K562 (cell line): Measurements from ENCODE around the gene LMBR1L. TPM values are rescaled to one million over a fixed set of nuclear protein-coding genes. Genes with fewer than 3 reads are reported as not detected.

Source experiments
- CBX1 ChIP-seq: sonication (generic); IDR thresholded peaks from 2 replicates; pipeline ENCODE4 v1.6.1; 2016; ENCODE audit warnings: antibody characterized with exemption, low read depth, mild to moderate bottlenecking
- CCNT2 ChIP-seq: IDR thresholded peaks from 2 replicates; pipeline ENCODE4 v1.6.1; 2011; ENCODE audit warnings: borderline replicate concordance, low read depth, mild to moderate bottlenecking, moderate library complexity, mixed read lengths, low read length; ENCODE audit not compliant: insufficient read length; ENCODE audit errors: extremely low read depth
- DACH1 ChIP-seq: fragments of 450-650 bp; IDR thresholded peaks from 2 replicates; pipeline ENCODE4 v1.6.1; 2018; ENCODE audit not compliant: partially characterized antibody
- JUN ChIP-seq, 2 experiments: sonication (generic) in 1 of 2; formaldehyde crosslinking in 1 of 2; IDR thresholded peaks; 2 replicates each; pipeline versions ENCODE4 v1.6.1 to v1.8.0; 2012 to 2022; ENCODE audit warnings: borderline replicate concordance in 2 of 2, mild to moderate bottlenecking in 2 of 2, improper control_type of control experiment in 1 of 2, low read depth in 1 of 2, low read length in 1 of 2, missing genetic modification reagents in 1 of 2
- PATZ1 ChIP-seq: fragments of 250-450 bp; sonication (Bioruptor Pico); IDR thresholded peaks from 2 replicates; pipeline ENCODE4 v1.5.0; 2020; ENCODE audit warnings: mild to moderate bottlenecking, borderline replicate concordance
- POLR3G ChIP-seq: IDR thresholded peaks from 2 replicates; pipeline ENCODE4 v1.6.1; 2011; ENCODE audit not compliant: insufficient read length, insufficient replicate concordance; ENCODE audit errors: extremely low read depth
- RCOR1 ChIP-seq, 2 experiments: IDR thresholded peaks; 2 replicates each; pipeline ENCODE4 v1.6.1; 2012; ENCODE audit warnings: low read depth in 2 of 2, low read length in 2 of 2, borderline replicate concordance in 1 of 2, improper control_type of control experiment in 1 of 2
- SMAD1 ChIP-seq: fragments of 150-350 bp; IDR thresholded peaks from 2 replicates; pipeline ENCODE4 v1.6.1; 2014; ENCODE audit warnings: low read length, low read depth; ENCODE audit not compliant: partially characterized antibody
- SOX6 ChIP-seq: fragments of 450-650 bp; IDR thresholded peaks from 2 replicates; pipeline ENCODE4 v1.6.1; 2014; ENCODE audit warnings: mild to moderate bottlenecking
- TRIM24 ChIP-seq, 2 experiments: fragments of 450-650 bp; IDR thresholded peaks; 2 replicates each; pipeline ENCODE4 v1.6.1; 2016
- YY1 ChIP-seq, 3 experiments: IDR thresholded peaks; 2 replicates each; pipeline ENCODE4 v1.6.1; 2011; ENCODE audit warnings: low read length in 2 of 3, mild to moderate bottlenecking in 2 of 3, moderate library complexity in 2 of 3, borderline replicate concordance in 1 of 3, control low read depth in 1 of 3, low read depth in 1 of 3; ENCODE audit not compliant: insufficient read depth in 3 of 3, insufficient replicate concordance in 2 of 3, control insufficient read depth in 1 of 3, insufficient read length in 1 of 3; ENCODE audit errors: extremely low read depth in 1 of 3
- ZC3H4 ChIP-seq: sonication (generic); formaldehyde crosslinking; IDR thresholded peaks from 2 replicates; pipeline ENCODE4 v1.9.0; 2021; ENCODE audit warnings: missing genetic modification reagents, borderline replicate concordance
- ZNF217 ChIP-seq: sonication (generic); formaldehyde crosslinking; IDR thresholded peaks from 2 replicates; pipeline ENCODE4 v1.8.0; 2022; ENCODE audit warnings: mild to moderate bottlenecking, missing genetic modification reagents
- ZNF408 ChIP-seq: fragments of 250-450 bp; sonication (Bioruptor Pico); IDR thresholded peaks from 2 replicates; pipeline ENCODE4 v1.4.0; 2020; ENCODE audit warnings: low read depth, mild to moderate bottlenecking, moderate library complexity
- ZNF444 ChIP-seq: fragments of 250-450 bp; sonication (Bioruptor Pico); IDR thresholded peaks from 2 replicates; pipeline ENCODE4 v1.4.0; 2020; ENCODE audit warnings: mild to moderate bottlenecking, moderate library complexity
- ZNF766 ChIP-seq: fragments of 200-800 bp; sonication (Bioruptor generic); conservative IDR thresholded peaks from 2 replicates; pipeline ENCODE4 v1.6.1; 2016; ENCODE audit warnings: missing genetic modification characterization, missing compliant biosample characterization
- ZNF780A ChIP-seq: fragments of 250-450 bp; sonication (Bioruptor Pico); IDR thresholded peaks from 2 replicates; pipeline ENCODE4 v1.5.0; 2021; ENCODE audit warnings: mild to moderate bottlenecking
- ZNF79 ChIP-seq: fragments of 250-450 bp; sonication (Bioruptor Pico); IDR thresholded peaks from 2 replicates; pipeline ENCODE4 v1.4.0; 2020; ENCODE audit warnings: low read depth, mild to moderate bottlenecking, moderate library complexity
- polyA plus RNA-seq, 8 experiments: library from polyadenylated mRNA; depleted of rRNA in 4 of 8; stranded (reverse) in 5 of 8; unstranded in 3 of 8; fragments of >200 nt; fragmentation: Nextera tagmentation in 2 of 8; fragmentation: Illumina TruSeq in 1 of 8; extraction: Ambion mirVana in 2 of 8; extraction: Trizol in 1 of 8; gene quantifications; 2 replicates each; pipeline versions ENCODE4 v1.2.1 to v1.2.3, GENCODE V29; 2011 to 2014; ENCODE audit warnings: inconsistent platforms in 1 of 8, missing spikeins in 1 of 8
- total RNA-seq, 7 experiments: library from RNA; depleted of rRNA in 6 of 7; stranded (reverse); fragments of >200 nt in 6 of 7; fragmentation: Illumina TruSeq in 2 of 7; extraction: Trizol in 2 of 7; gene quantifications; 2 replicates each; pipeline versions ENCODE4 v1.2.1 to v1.2.3, GENCODE V29; 2011 to 2021; ENCODE audit warnings: low replicate concordance in 1 of 7
- TF ChIP-seq, protein P1 (sequence below): sonication (generic); formaldehyde crosslinking; IDR thresholded peaks from 2 replicates; pipeline ENCODE4 v1.8.0; 2023; ENCODE audit warnings: missing genetic modification reagents, mild to moderate bottlenecking, borderline replicate concordance

LMBR1L gene
- total and polyA plus RNA-seq, 9 of the 15 experiments (the other 6 are each of a cell fraction or from before 2014, with no cell fraction given): 2.5 to 57.0 (median 31.1) TPM

DNA sequence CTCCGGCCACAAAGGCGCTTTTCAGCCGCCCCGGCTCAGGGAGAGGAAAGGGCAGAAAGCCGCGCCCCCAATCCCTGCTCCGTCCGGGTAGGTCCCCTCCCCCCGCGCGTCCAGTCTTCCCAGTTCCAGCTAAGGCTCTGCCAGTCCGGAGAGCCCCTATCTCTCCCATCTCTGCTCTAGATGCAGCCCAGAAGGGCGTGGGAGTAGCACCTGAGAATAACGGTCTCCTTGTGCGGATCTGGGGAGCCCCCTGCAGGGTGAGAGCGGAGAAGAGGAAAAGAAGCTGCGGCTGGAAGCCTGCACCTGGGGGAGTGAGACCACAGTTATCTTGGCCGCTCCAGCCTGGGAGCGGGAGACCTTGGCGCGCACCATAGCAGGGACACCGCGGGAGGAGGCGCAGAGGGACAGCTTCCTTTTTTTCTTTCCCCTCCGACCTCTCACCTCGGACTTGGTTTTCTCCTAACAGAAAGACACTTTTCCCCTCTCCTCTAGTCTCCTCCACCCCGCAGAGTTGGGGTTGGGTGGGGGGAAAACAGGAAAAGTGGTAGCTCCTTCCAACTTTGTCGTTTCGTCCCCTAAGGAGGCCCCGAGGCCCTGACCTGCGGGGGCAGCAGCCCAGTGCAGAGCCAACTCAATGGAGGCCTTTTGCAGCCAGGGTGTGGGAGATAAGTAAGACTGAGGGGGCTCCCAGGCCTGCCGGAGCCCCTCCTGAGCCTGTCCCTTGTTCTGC is 18.4 kb downstream of the LMBR1L start (continued):
- TF ChIP-seq, protein P1, sequence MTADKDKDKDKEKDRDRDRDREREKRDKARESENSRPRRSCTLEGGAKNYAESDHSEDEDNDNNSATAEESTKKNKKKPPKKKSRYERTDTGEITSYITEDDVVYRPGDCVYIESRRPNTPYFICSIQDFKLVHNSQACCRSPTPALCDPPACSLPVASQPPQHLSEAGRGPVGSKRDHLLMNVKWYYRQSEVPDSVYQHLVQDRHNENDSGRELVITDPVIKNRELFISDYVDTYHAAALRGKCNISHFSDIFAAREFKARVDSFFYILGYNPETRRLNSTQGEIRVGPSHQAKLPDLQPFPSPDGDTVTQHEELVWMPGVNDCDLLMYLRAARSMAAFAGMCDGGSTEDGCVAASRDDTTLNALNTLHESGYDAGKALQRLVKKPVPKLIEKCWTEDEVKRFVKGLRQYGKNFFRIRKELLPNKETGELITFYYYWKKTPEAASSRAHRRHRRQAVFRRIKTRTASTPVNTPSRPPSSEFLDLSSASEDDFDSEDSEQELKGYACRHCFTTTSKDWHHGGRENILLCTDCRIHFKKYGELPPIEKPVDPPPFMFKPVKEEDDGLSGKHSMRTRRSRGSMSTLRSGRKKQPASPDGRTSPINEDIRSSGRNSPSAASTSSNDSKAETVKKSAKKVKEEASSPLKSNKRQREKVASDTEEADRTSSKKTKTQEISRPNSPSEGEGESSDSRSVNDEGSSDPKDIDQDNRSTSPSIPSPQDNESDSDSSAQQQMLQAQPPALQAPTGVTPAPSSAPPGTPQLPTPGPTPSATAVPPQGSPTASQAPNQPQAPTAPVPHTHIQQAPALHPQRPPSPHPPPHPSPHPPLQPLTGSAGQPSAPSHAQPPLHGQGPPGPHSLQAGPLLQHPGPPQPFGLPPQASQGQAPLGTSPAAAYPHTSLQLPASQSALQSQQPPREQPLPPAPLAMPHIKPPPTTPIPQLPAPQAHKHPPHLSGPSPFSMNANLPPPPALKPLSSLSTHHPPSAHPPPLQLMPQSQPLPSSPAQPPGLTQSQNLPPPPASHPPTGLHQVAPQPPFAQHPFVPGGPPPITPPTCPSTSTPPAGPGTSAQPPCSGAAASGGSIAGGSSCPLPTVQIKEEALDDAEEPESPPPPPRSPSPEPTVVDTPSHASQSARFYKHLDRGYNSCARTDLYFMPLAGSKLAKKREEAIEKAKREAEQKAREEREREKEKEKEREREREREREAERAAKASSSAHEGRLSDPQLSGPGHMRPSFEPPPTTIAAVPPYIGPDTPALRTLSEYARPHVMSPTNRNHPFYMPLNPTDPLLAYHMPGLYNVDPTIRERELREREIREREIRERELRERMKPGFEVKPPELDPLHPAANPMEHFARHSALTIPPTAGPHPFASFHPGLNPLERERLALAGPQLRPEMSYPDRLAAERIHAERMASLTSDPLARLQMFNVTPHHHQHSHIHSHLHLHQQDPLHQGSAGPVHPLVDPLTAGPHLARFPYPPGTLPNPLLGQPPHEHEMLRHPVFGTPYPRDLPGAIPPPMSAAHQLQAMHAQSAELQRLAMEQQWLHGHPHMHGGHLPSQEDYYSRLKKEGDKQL (CRISPR knock-in tag): 0 out of 2 replicates have a peak, but pooled peaks have one; percentile 95
- peak; percentile 42 for TF ChIP-seq DACH1
- TF ChIP-seq ZNF444 (CRISPR knock-in tag): peak; percentile 10; the same call in 1 of the 2 replicates
- no peak for TF ChIP-seq ZNF217 (CRISPR knock-in tag)
- TF ChIP-seq POLR3G: no peak
- peak; percentile 94 to 96 for TF ChIP-seq RCOR1 (IDR thresholded peaks at IDR 0.05; ENCODE audit: borderline replicate concordance in 1 of 2, low read depth in 2 of 2, low read length in 2 of 2)
- TF ChIP-seq ZC3H4 (CRISPR knock-in tag): no peak
- no peak for TF ChIP-seq PATZ1 (CRISPR knock-in tag)
- TF ChIP-seq CCNT2: peak; percentile 95
- TF ChIP-seq JUN (IDR thresholded peaks at IDR 0.05; ENCODE audit: borderline replicate concordance, low read depth, low read length): no peak
- TF ChIP-seq JUN (CRISPR knock-in tag; IDR thresholded peaks at IDR 0.05; ENCODE audit: borderline replicate concordance): no peak
- no peak for TF ChIP-seq ZNF79 (CRISPR knock-in tag)
- TF ChIP-seq CBX1: no peak
- TF ChIP-seq ZNF766 (CRISPR knock-in tag): peak; percentile 58
- TF ChIP-seq YY1 (IDR thresholded peaks at IDR 0.05; ENCODE audit: borderline replicate concordance in 1 of 3, control insufficient read depth in 1 of 3, extremely low read depth in 1 of 3, insufficient read depth in 3 of 3, insufficient read length in 1 of 3, insufficient replicate concordance in 2 of 3, low read depth in 1 of 3, low read length in 2 of 3): peak in 2 of 3 experiments; percentile 6 to 28
- peak; percentile 74 to 85 for TF ChIP-seq TRIM24 (IDR thresholded peaks at IDR 0.05)
- no peak for TF ChIP-seq ZNF780A
- no peak for TF ChIP-seq ZNF408 (CRISPR knock-in tag)
- peak; percentile 92 for TF ChIP-seq SOX6
- TF ChIP-seq SMAD1: peak; percentile 37
